Measurements from ENCODE around the gene NDUFS7.

NDUFS7 gene

GRCh38 chr19:1410136-1410786 lies 26.6 kb downstream of the NDUFS7 start:
- no peak overlapping the region for H3K27ac ChIP-seq
- TF ChIP-seq CTCF (IDR thresholded peaks at IDR 0.05): no peak
- no peak overlapping the region for H3K4me3 ChIP-seq (ENCODE audit: low read depth in 1 of 2, low read length in 1 of 2)
- no peaks in the 10 kb centered on the region for H3K9me3 ChIP-seq
- no peaks in the 10 kb centered on the region for H3K27me3 ChIP-seq
- peaks cover 29 to 32% of the 10 kb centered on the region in 2 experiments for H3K4me1 ChIP-seq (ENCODE audit: control insufficient read depth in 1 of 2, insufficient read depth in 1 of 2, low read depth in 1 of 2, low read length in 1 of 2)
- H3K36me3 ChIP-seq: peaks cover 13% of the 10 kb centered on the region

GRCh38 chr19:1410789-1411188 lies 27.1 kb downstream of the NDUFS7 start:
- Histone ChIP-seq H3K36me3 (peaks cover 13% of the 10 kb centered on the region), H3K9me3 (no peaks in the 10 kb centered on the region), H3K4me3 (ENCODE audit: low read depth in 1 of 2, low read length in 1 of 2) (no peak overlapping the region), H3K27me3 (no peaks in the 10 kb centered on the region), H3K4me1 (ENCODE audit: control insufficient read depth in 1 of 2, insufficient read depth in 1 of 2, low read depth in 1 of 2, low read length in 1 of 2) (peaks cover 34 to 37% of the 10 kb centered on the region in 2 experiments), H3K27ac (no peak overlapping the region)
- TF ChIP-seq CTCF (IDR thresholded peaks at IDR 0.05): no peak

- H3K27me3 ChIP-seq: no peaks in the 10 kb centered on the region
- no peak overlapping the region for H3K27ac ChIP-seq
- peaks cover 35 to 40% of the 10 kb centered on the region in 2 experiments for H3K4me1 ChIP-seq (ENCODE audit: control insufficient read depth in 1 of 2, insufficient read depth in 1 of 2, low read depth in 1 of 2, low read length in 1 of 2)
- peaks cover 13% of the 10 kb centered on the region for H3K36me3 ChIP-seq
- no peak overlapping the region for H3K4me3 ChIP-seq (ENCODE audit: low read depth in 1 of 2, low read length in 1 of 2)
- no peak for TF ChIP-seq CTCF (IDR thresholded peaks at IDR 0.05)
- H3K9me3 ChIP-seq: no peaks in the 10 kb centered on the region
Observed at GRCh38 chr19:1411255-1412191, 27.8 kb downstream of the NDUFS7 start.

- Histone ChIP-seq H3K9me3 (no peaks in the 10 kb centered on the region), H3K4me1 (ENCODE audit: control insufficient read depth in 1 of 2, insufficient read depth in 1 of 2, low read depth in 1 of 2, low read length in 1 of 2) (peaks cover 29 to 35% of the 10 kb centered on the region in 2 experiments), H3K27me3 (no peaks in the 10 kb centered on the region), H3K4me3 (ENCODE audit: low read depth in 1 of 2, low read length in 1 of 2) (no peak overlapping the region), H3K27ac (no peak overlapping the region), H3K36me3 (peaks cover 16% of the 10 kb centered on the region)
- TF ChIP-seq CTCF (IDR thresholded peaks at IDR 0.05): no peak
Observed at GRCh38 chr19:1412323-1412923, 28.7 kb downstream of the NDUFS7 start.

GRCh38 chr19:1412995-1413800 lies 29.5 kb downstream of the NDUFS7 start:
- Histone ChIP-seq H3K27ac (peak overlapping the region; percentile 25), H3K36me3 (peaks cover 24% of the 10 kb centered on the region), H3K4me3 (ENCODE audit: low read depth in 1 of 2, low read length in 1 of 2) (no peak overlapping the region), H3K27me3 (no peaks in the 10 kb centered on the region), H3K9me3 (no peaks in the 10 kb centered on the region), H3K4me1 (ENCODE audit: control insufficient read depth in 1 of 2, insufficient read depth in 1 of 2, low read depth in 1 of 2, low read length in 1 of 2) (peaks cover 25 to 32% of the 10 kb centered on the region in 2 experiments)
- no peak for TF ChIP-seq CTCF (IDR thresholded peaks at IDR 0.05)

All from neutrophil (primary cell).